ENCODE data around the gene NPY1R.

The NPY1R gene

GRCh38 chr4:163332526-163333406 lies at the start of gene NPY1R:
TSS of gene NPY1R (minus strand) at chr4:163332596. CDS start at chr4:163326554, 6,042 bp downstream.
- DNase-seq = peak; percentile 92

- no peak for DNase-seq
These were observed 48.3 kb upstream of the NPY1R start for GRCh38 chr4:163380703-163381102.

- DNase-seq = no peak
These were observed 46.3 kb upstream of the NPY1R start for GRCh38 chr4:163378661-163379060.

- DNase-seq = no peak
These were observed 39.6 kb upstream of the NPY1R start for GRCh38 chr4:163372029-163372428.

- DNase-seq = no peak
These were observed 35.3 kb upstream of the NPY1R start for GRCh38 chr4:163367651-163368050.

GRCh38 chr4:163356104-163356503 lies 23.7 kb upstream of the NPY1R start:
- DNase-seq = no peak

- DNase-seq = no peak
These were observed 20.7 kb upstream of the NPY1R start for GRCh38 chr4:163353054-163353453.

GRCh38 chr4:163350672-163351071 lies 18.3 kb upstream of the NPY1R start:
- no peak for DNase-seq

GRCh38 chr4:163344147-163345125 lies 12.0 kb upstream of the NPY1R start:
- peak; percentile 60 for DNase-seq

- DNase-seq = no peak
These were observed 11.3 kb upstream of the NPY1R start, which contains the start of gene NPY5R for GRCh38 chr4:163343604-163344146. TSS of gene NPY5R (plus strand) at chr4:163343892. CDS start at chr4:163350274, 6,382 bp downstream.

- no peak for DNase-seq
These were observed 3.0 kb upstream of the NPY1R start for GRCh38 chr4:163335384-163335783.

GRCh38 chr4:163331629-163332376 lies 593 bp downstream of the NPY1R start:
- peak; percentile 67 for DNase-seq

GRCh38 chr4:163330916-163331628 lies 1.3 kb downstream of the NPY1R start:
- DNase-seq = no peak

GRCh38 chr4:163317110-163317509 lies 15.3 kb downstream of the NPY1R start:
- DNase-seq = no peak

GRCh38 chr4:163309466-163309865 lies 22.9 kb downstream of the NPY1R start:
- no peak for DNase-seq

- no peak for DNase-seq
These were observed 29.3 kb downstream of the NPY1R start for GRCh38 chr4:163303069-163303468.

- no peak for DNase-seq
These were observed 32.0 kb downstream of the NPY1R start for GRCh38 chr4:163300445-163300844.

GRCh38 chr4:163295138-163295537 lies 37.3 kb downstream of the NPY1R start:
- no peak for DNase-seq

GRCh38 chr4:163284304-163284703 lies 48.1 kb downstream of the NPY1R start:
- no peak for DNase-seq

- DNase-seq = no peak
These were observed 51.5 kb downstream of the NPY1R start for GRCh38 chr4:163280703-163281519.

- no peak for DNase-seq
These were observed 52.7 kb downstream of the NPY1R start for GRCh38 chr4:163279713-163280112.
